Activated CD4-positive, alpha-beta T cell treated with anti-CD3 and anti-CD28 coated beads, Interleukin-2, amount 10 ng/mL, durations not matched to agents 7 days and 5 days (primary cell): ENCODE results near the gene P3H3. TPM values are rescaled to one million over a fixed set of nuclear protein-coding genes. Genes with fewer than 3 reads are reported as not detected.

Experiments used
- CTCF ChIA-PET: fragments of 350-600 bp; sonication (Branson Sonifier 250); formaldehyde crosslinking; loops from one replicate; lab custom pipeline; 2021; ENCODE audit warnings: antibody characterized with exemption; lab: Charles Lee
- POLR2A ChIA-PET: fragments of 350-600 bp; sonication (Branson Sonifier 250); formaldehyde crosslinking; loops from one replicate; lab custom pipeline; 2021; ENCODE audit warnings: antibody characterized with exemption; lab: Charles Lee
- DNase-seq: peaks from one replicate; pipeline ENCODE4 v3.0.0-alpha.2; 2020
- H3K27ac Mint-ChIP-seq: one replicate; pipeline ENCODE4 v1.8.0; 2021; ENCODE audit warnings: mild to moderate bottlenecking, moderate library complexity, mixed read lengths
- H3K27me3 Mint-ChIP-seq: one replicate; pipeline ENCODE4 v1.8.0; 2021; ENCODE audit warnings: mixed read lengths
- H3K36me3 Mint-ChIP-seq: one replicate; pipeline ENCODE4 v1.8.0; 2021; ENCODE audit warnings: low read depth, mixed read lengths
- H3K4me1 Mint-ChIP-seq: one replicate; pipeline ENCODE4 v1.8.0; 2021; ENCODE audit warnings: mixed read lengths
- H3K4me3 Mint-ChIP-seq: one replicate; pipeline ENCODE4 v1.8.0; 2021; ENCODE audit warnings: mild to moderate bottlenecking, moderate library complexity, mixed read lengths
- H3K9me3 Mint-ChIP-seq: one replicate; pipeline ENCODE4 v1.8.0; 2021; ENCODE audit warnings: mixed read lengths
- total RNA-seq, 2 experiments: library from RNA; stranded (reverse); gene quantifications; one replicate each; pipeline ENCODE4 v1.2.3, GENCODE V29; 2021

P3H3 gene
- total RNA-seq, 2 experiments from 2014 or later: 0.40 TPM; not detected in 1

GRCh38 chr12:6851921-6852650 lies 23.9 kb downstream of the P3H3 start, which contains the start of gene USP5:
Gene USP5, plus strand, starts transcription at chr12:6852150. Its CDS starts 30 bp downstream, at chr12:6852180.
- H3K27ac Mint-ChIP-seq: peak within 1 kb of the TSS; percentile 100
- peak within 1 kb of the TSS; percentile 84 for H3K4me3 Mint-ChIP-seq
- DNase-seq: peak; percentile 99
- peaks cover 48% of the 10 kb centered on the region for H3K4me1 Mint-ChIP-seq
- no peaks in the 10 kb centered on the region for H3K9me3 Mint-ChIP-seq
- ChIA-PET POLR2A (interaction anchor here (0.8 to 2.8 kb wide), 10 partner anchors 9 to 318 kb away, joined by 3 to 23 read pairs (median 6); partner anchors contain the start of genes C12orf57, COPS7A, GAPDH and MLF2), CTCF (interaction anchor here (0.6 to 6.2 kb wide), 18 partner anchors 10 to 517 kb away, joined by 3 to 67 read pairs (median 5); partner anchors contain the start of genes GNB3, GPR162, MLF2 and P3H3)
- H3K36me3 Mint-ChIP-seq: peaks cover 44% of the 10 kb centered on the region
- no peaks in the 10 kb centered on the region for H3K27me3 Mint-ChIP-seq

GRCh38 chr12:6852651-6853354 lies 24.6 kb downstream of the P3H3 start:
- CTCF ChIA-PET: interaction anchor here (0.6 to 6.2 kb wide), 19 partner anchors 11 to 317 kb away, joined by 3 to 67 read pairs (median 4); partner anchors contain the start of genes GNB3, GPR162, MLF2 and P3H3
- Mint-ChIP-seq H3K4me3 (peak overlapping the region; percentile 84), H3K4me1 (peaks cover 43% of the 10 kb centered on the region), H3K9me3 (no peaks in the 10 kb centered on the region), H3K27ac (peak overlapping the region; percentile 100), H3K36me3 (peaks cover 44% of the 10 kb centered on the region), H3K27me3 (no peaks in the 10 kb centered on the region)
- POLR2A ChIA-PET: interaction anchor here (0.6 to 2.8 kb wide), 10 partner anchors 9 to 319 kb away, joined by 3 to 23 read pairs (median 6); partner anchors contain the start of genes C12orf57, GAPDH, MLF2 and RNU7-1
- DNase-seq: peak; percentile 74

- CTCF ChIA-PET: interaction anchor here (0.8 to 6.2 kb wide), 10 partner anchors 13 to 318 kb away, joined by 3 to 67 read pairs (median 5); partner anchors contain the start of genes GPR162, MLF2, SPSB2 and TPI1
- Mint-ChIP-seq H3K27me3 (no peaks in the 10 kb centered on the region), H3K27ac (peak overlapping the region; percentile 100), H3K36me3 (peaks cover 42% of the 10 kb centered on the region), H3K9me3 (no peaks in the 10 kb centered on the region), H3K4me3 (peak overlapping the region; percentile 84), H3K4me1 (peaks cover 38% of the 10 kb centered on the region)
- POLR2A ChIA-PET: interaction anchor here (1.0 to 2.8 kb wide), 4 partner anchors 14 to 38 kb away, joined by 3 to 23 read pairs (median 10); partner anchors contain the start of genes SPSB2 and TPI1
- DNase-seq: no peak
These were observed 25.4 kb downstream of the P3H3 start for GRCh38 chr12:6853626-6854025.

GRCh38 chr12:6854036-6854435 lies 25.8 kb downstream of the P3H3 start:
- no peaks in the 10 kb centered on the region for H3K9me3 Mint-ChIP-seq
- H3K36me3 Mint-ChIP-seq: peaks cover 38% of the 10 kb centered on the region
- H3K27ac Mint-ChIP-seq: peak overlapping the region; percentile 100
- H3K27me3 Mint-ChIP-seq: no peaks in the 10 kb centered on the region
- DNase-seq: no peak
- H3K4me3 Mint-ChIP-seq: no peak overlapping the region
- POLR2A ChIA-PET: interaction anchor here (1.0 to 2.1 kb wide), 2 partner anchors 13 to 37 kb away, joined by 3 to 7 read pairs; partner anchors contain the start of gene TPI1
- H3K4me1 Mint-ChIP-seq: peaks cover 36% of the 10 kb centered on the region
- CTCF ChIA-PET: interaction anchor here (1.8 to 6.2 kb wide), 3 partner anchors 12 to 101 kb away, joined by 6 to 67 read pairs (median 55); partner anchors contain the start of genes MLF2, SPSB2 and TPI1

- CTCF ChIA-PET: interaction anchor here (0.9 to 6.2 kb wide), 5 partner anchors 11 to 235 kb away, joined by 3 to 67 read pairs (median 3); partner anchors contain the start of genes SPSB2 and TPI1
- Mint-ChIP-seq H3K4me3 (no peak overlapping the region), H3K4me1 (peaks cover 24% of the 10 kb centered on the region), H3K27me3 (no peaks in the 10 kb centered on the region), H3K27ac (no peak overlapping the region), H3K36me3 (peaks cover 32% of the 10 kb centered on the region), H3K9me3 (no peaks in the 10 kb centered on the region)
- POLR2A ChIA-PET: no interaction called here
- no peak for DNase-seq
These were observed 27.1 kb downstream of the P3H3 start for GRCh38 chr12:6855322-6855721.

GRCh38 chr12:6858799-6859198 lies 30.6 kb downstream of the P3H3 start:
- H3K4me3 Mint-ChIP-seq: no peak overlapping the region
- no peak overlapping the region for H3K27ac Mint-ChIP-seq
- peaks cover 54% of the 10 kb centered on the region for H3K36me3 Mint-ChIP-seq
- H3K27me3 Mint-ChIP-seq: no peaks in the 10 kb centered on the region
- no peaks in the 10 kb centered on the region for H3K9me3 Mint-ChIP-seq
- DNase-seq: no peak
- ChIA-PET CTCF (interaction anchor here (0.6 to 2.8 kb wide), 4 partner anchors 10 to 223 kb away, joined by 3 to 13 read pairs (median 8); partner anchors contain the start of gene SPSB2), POLR2A (no interaction called here)
- H3K4me1 Mint-ChIP-seq: peaks cover 9% of the 10 kb centered on the region

- no peak for DNase-seq
- H3K4me3 Mint-ChIP-seq: no peak overlapping the region
- H3K27me3 Mint-ChIP-seq: no peaks in the 10 kb centered on the region
- ChIA-PET POLR2A (no interaction called here), CTCF (interaction anchor here (0.9 to 2.8 kb wide), 4 partner anchors 9 to 106 kb away, joined by 3 to 13 read pairs (median 6); partner anchors contain the start of gene SPSB2)
- peak overlapping the region; percentile 66 for H3K27ac Mint-ChIP-seq
- no peaks in the 10 kb centered on the region for H3K9me3 Mint-ChIP-seq
- H3K4me1 Mint-ChIP-seq: no peaks in the 10 kb centered on the region
- H3K36me3 Mint-ChIP-seq: peaks cover 55% of the 10 kb centered on the region
These were observed 31.9 kb downstream of the P3H3 start for GRCh38 chr12:6860116-6860515.

- Mint-ChIP-seq H3K4me1 (no peaks in the 10 kb centered on the region), H3K36me3 (peaks cover 60% of the 10 kb centered on the region), H3K9me3 (no peaks in the 10 kb centered on the region)
These were observed 32.7 kb downstream of the P3H3 start for GRCh38 chr12:6860942-6861341.

GRCh38 chr12:6861391-6861790 lies 33.2 kb downstream of the P3H3 start:
- no peak overlapping the region for H3K4me3 Mint-ChIP-seq
- peaks cover 1% of the 10 kb centered on the region for H3K4me1 Mint-ChIP-seq
- H3K27me3 Mint-ChIP-seq: no peaks in the 10 kb centered on the region
- no peak overlapping the region for H3K27ac Mint-ChIP-seq
- no peak for DNase-seq
- H3K9me3 Mint-ChIP-seq: no peaks in the 10 kb centered on the region
- ChIA-PET POLR2A (interaction anchor here (1.1 kb wide), 1 partner anchor 9 kb away, joined by 3 read pairs; no protein-coding TSS in a partner anchor), CTCF (interaction anchor here (0.6 to 1.4 kb wide), 4 partner anchors 9 to 29 kb away, joined by 3 to 8 read pairs (median 4); partner anchors contain the start of gene SPSB2)
- peaks cover 60% of the 10 kb centered on the region for H3K36me3 Mint-ChIP-seq

More at GRCh38 chr12:6860942-6861341, 32.7 kb downstream of the P3H3 start:
- ChIA-PET POLR2A (interaction anchor here (1.1 kb wide), 1 partner anchor 8 kb away, joined by 3 read pairs; no protein-coding TSS in a partner anchor), CTCF (interaction anchor here (1.2 to 1.4 kb wide), 2 partner anchors 9 to 30 kb away, joined by 3 to 8 read pairs; no protein-coding TSS in a partner anchor)
- Mint-ChIP-seq H3K27me3 (no peaks in the 10 kb centered on the region), H3K4me3 (no peak overlapping the region), H3K27ac (no peak overlapping the region)
- DNase-seq: no peak

- Mint-ChIP-seq H3K36me3 (peaks cover 51% of the 10 kb centered on the region), H3K27me3 (no peaks in the 10 kb centered on the region), H3K27ac (no peak overlapping the region), H3K4me3 (no peak overlapping the region), H3K4me1 (peaks cover 10% of the 10 kb centered on the region), H3K9me3 (no peaks in the 10 kb centered on the region)
- ChIA-PET POLR2A (no interaction called here), CTCF (interaction anchor here (3.3 to 7.8 kb wide), 2 partner anchors 10 kb away, joined by 16 to 67 read pairs; partner anchors contain the start of genes CDCA3, SPSB2 and USP5)
- no peak for DNase-seq
These were observed 34.8 kb downstream of the P3H3 start for GRCh38 chr12:6863033-6863432.

- Mint-ChIP-seq H3K27ac (no peak overlapping the region), H3K27me3 (no peaks in the 10 kb centered on the region), H3K36me3 (peaks cover 56% of the 10 kb centered on the region), H3K9me3 (no peaks in the 10 kb centered on the region), H3K4me3 (no peak overlapping the region), H3K4me1 (peaks cover 17% of the 10 kb centered on the region)
- ChIA-PET CTCF (interaction anchor here (1.0 to 7.8 kb wide), 5 partner anchors 10 to 246 kb away, joined by 3 to 67 read pairs (median 13); partner anchors contain the start of genes C1RL, CDCA3, SPSB2 and USP5), POLR2A (no interaction called here)
- DNase-seq: no peak
These were observed 35.5 kb downstream of the P3H3 start for GRCh38 chr12:6863586-6864321.
